B cell (primary cell): ENCODE results near the gene CR2.

Source experiments
- EZH2 ChIP-seq: IDR thresholded peaks from 2 replicates; pipeline ENCODE4 v1.6.1; 2012; ENCODE audit warnings: borderline replicate concordance, low read depth, mild to moderate bottlenecking, moderate library complexity, low read length; ENCODE audit not compliant: insufficient read depth, poor library complexity, severe bottlenecking
- TF ChIP-seq, protein P1 (sequence below): fragments of 200-600 bp; IDR thresholded peaks from one replicate; pipeline ENCODE4 v1.8.0; 2022; ENCODE audit warnings: antibody characterized with exemption, mild to moderate bottlenecking

GRCh38 chr1:207487636-207488035 is 33.5 kb downstream of the CR2 start:
- TF ChIP-seq, protein P1, sequence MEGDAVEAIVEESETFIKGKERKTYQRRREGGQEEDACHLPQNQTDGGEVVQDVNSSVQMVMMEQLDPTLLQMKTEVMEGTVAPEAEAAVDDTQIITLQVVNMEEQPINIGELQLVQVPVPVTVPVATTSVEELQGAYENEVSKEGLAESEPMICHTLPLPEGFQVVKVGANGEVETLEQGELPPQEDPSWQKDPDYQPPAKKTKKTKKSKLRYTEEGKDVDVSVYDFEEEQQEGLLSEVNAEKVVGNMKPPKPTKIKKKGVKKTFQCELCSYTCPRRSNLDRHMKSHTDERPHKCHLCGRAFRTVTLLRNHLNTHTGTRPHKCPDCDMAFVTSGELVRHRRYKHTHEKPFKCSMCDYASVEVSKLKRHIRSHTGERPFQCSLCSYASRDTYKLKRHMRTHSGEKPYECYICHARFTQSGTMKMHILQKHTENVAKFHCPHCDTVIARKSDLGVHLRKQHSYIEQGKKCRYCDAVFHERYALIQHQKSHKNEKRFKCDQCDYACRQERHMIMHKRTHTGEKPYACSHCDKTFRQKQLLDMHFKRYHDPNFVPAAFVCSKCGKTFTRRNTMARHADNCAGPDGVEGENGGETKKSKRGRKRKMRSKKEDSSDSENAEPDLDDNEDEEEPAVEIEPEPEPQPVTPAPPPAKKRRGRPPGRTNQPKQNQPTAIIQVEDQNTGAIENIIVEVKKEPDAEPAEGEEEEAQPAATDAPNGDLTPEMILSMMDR, result no peak
- TF ChIP-seq EZH2, result no peak
